Lung (tissue), 12 donors: ENCODE results near the gene PDIA3. TPM values are rescaled to one million over a fixed set of nuclear protein-coding genes. Genes with fewer than 3 reads are reported as not detected.

Experiments used
- ATAC-seq: fragments of 200-7000 bp; cut with Tn5 transposase; one replicate; pipeline ENCODE4 v1.9.1; 2020; ENCODE audit warnings: moderate number of reproducible peaks; ENCODE audit not compliant: insufficient read depth, low FRiP score
- DNase-seq, 3 donors: peaks; one replicate each; pipeline ENCODE4 v3.0.0-alpha.2; 2013 to 2017
- H3K27ac ChIP-seq, 2 donors: one replicate each; pipeline ENCODE4 v1.5.1; 2013; ENCODE audit warnings: mild to moderate bottlenecking in 2 of 2, moderate library complexity in 2 of 2, control low read depth in 1 of 2, inconsistent platforms in 1 of 2, low read depth in 1 of 2, low read length in 1 of 2
- H3K27me3 ChIP-seq, 3 donors: one replicate each; pipeline ENCODE4 v1.5.1; 2013; ENCODE audit warnings: low read length in 2 of 3; ENCODE audit not compliant: control insufficient read depth in 3 of 3, insufficient read depth in 3 of 3
- H3K36me3 ChIP-seq, 4 donors: one replicate each; pipeline ENCODE4 v1.5.1; 2013; ENCODE audit warnings: low read length in 4 of 4, mild to moderate bottlenecking in 1 of 4, moderate library complexity in 1 of 4; ENCODE audit not compliant: control insufficient read depth in 4 of 4, insufficient read depth in 4 of 4
- H3K4me1 ChIP-seq, 5 donors: one replicate each; pipeline ENCODE4 v1.5.1; 2013; ENCODE audit warnings: low read length in 5 of 5, mild to moderate bottlenecking in 2 of 5, moderate library complexity in 1 of 5; ENCODE audit not compliant: control insufficient read depth in 5 of 5, insufficient read depth in 5 of 5
- H3K4me3 ChIP-seq: one replicate; pipeline ENCODE4 v1.5.1; 2013; ENCODE audit warnings: mild to moderate bottlenecking, control low read depth, moderate library complexity
- H3K9ac ChIP-seq, 2 donors: one replicate each; pipeline ENCODE4 v1.5.1; 2013; ENCODE audit warnings: low read length in 2 of 2, control low read depth in 1 of 2; ENCODE audit not compliant: insufficient read depth in 1 of 2
- H3K9me3 ChIP-seq, 4 donors: one replicate each; pipeline ENCODE4 v1.5.1; 2013; ENCODE audit warnings: low read length in 3 of 4, mild to moderate bottlenecking in 1 of 4, moderate library complexity in 1 of 4; ENCODE audit not compliant: control insufficient read depth in 4 of 4, insufficient read depth in 3 of 4
- CTCF ChIP-seq: IDR thresholded peaks from 2 replicates; pipeline ENCODE4 v1.5.1; 2012; ENCODE audit warnings: mild to moderate bottlenecking; ENCODE audit errors: control extremely low read depth, extremely low read depth
- WGBS, 2 donors: extraction: QIAGEN DNeasy Blood & Tissue Kit; methylation state at CpG; one replicate each; pipeline ENCODE4 v1.1.7; 2013; 5-methylcytosine and 5-hydroxymethylcytosine counted together
- polyA plus RNA-seq, 2 donors: library from polyadenylated mRNA; stranded (reverse); fragments of 200-250 nt; gene quantifications; one replicate each; pipeline ENCODE4 v1.2.1, GENCODE V29; 2013
- total RNA-seq, 2 donors: library from RNA; depleted of rRNA in 1 of 2; stranded (reverse); fragments of >200 nt in 1 of 2; gene quantifications; one replicate each; pipeline ENCODE4 v1.2.1, GENCODE V29; 2014 to 2021
- donor health status: control.
- donor health status: control.
- donor health status: Bipolar disorder and iron deficiency.
- donor health status: healthy.
- donor health status: DM: yes; HTN: yes; CAD: no.

The PDIA3 gene
- total and polyA plus RNA-seq, 4 donors: 235 to 580 (median 385) TPM

DNA sequence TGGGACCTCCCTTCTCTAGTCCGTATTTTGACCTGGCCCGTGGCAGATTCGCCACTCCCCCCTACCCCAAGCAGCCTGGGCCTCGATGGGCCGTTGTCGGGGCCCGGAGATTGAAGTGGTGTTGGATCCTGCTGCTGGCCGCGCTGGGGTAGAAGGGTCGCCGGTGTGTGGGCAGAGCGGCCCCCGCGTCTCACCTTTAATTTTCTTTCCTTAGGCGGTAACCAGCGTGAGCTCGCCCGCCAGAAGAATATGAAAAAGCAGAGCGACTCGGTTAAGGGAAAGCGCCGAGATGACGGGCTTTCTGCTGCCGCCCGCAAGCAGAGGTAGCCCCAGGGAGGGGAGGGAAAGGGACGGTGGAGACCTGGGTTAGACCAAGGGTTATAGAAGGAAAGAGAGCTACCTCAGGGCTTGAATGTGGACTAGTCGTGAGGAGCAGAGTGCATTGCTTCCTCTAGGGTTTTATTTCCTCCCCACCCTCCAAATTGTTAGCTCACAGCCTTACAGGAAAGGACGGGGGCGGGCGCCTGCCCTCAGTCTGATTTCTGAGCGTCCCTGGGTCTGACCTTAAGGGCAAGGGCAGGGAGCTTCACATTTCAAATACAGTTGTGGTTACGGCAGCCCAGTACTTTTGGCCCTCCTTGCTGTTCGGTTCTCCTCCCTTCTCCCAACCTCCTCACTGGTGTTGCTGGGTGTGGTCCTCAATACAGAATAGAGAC lies 46.7 kb downstream of the PDIA3 start:
- peak; percentile 12 for ATAC-seq

GRCh38 chr15:43793647-43794046 lies 47.4 kb downstream of the PDIA3 start:
- TF ChIP-seq CTCF: no peak
- peak overlapping the region; percentile 96 to 99 for H3K9ac ChIP-seq
- peaks cover 0 to 33% (median 24%) of the 10 kb centered on the region in 4 donors for H3K36me3 ChIP-seq
- no peaks in the 10 kb centered on the region for H3K27me3 ChIP-seq
- no peak for ATAC-seq
- DNase-seq: no peak
- H3K4me3 ChIP-seq: peak overlapping the region; percentile 89
- WGBS, 2 donors: 74 to 79% methylated on average over 10 of the region's 10 CpGs
- peak overlapping the region; percentile 95 to 96 for H3K27ac ChIP-seq
- no peaks in the 10 kb centered on the region for H3K9me3 ChIP-seq
- peaks cover 3 to 21% (median 16%) of the 10 kb centered on the region in 5 donors for H3K4me1 ChIP-seq

More for the DNA sequence above, 46.7 kb downstream of the PDIA3 start:
- H3K9me3 ChIP-seq: no peaks in the 10 kb centered on the region
- H3K27ac ChIP-seq: peak overlapping the region; percentile 95 to 96
- peak in 2 of 3 donors; percentile 19 to 38 for DNase-seq
- no peaks in the 10 kb centered on the region for H3K27me3 ChIP-seq
- peaks cover 0 to 32% (median 24%) of the 10 kb centered on the region in 4 donors for H3K36me3 ChIP-seq
- H3K9ac ChIP-seq: peak overlapping the region; percentile 96 to 99
- peaks cover 3 to 21% (median 16%) of the 10 kb centered on the region in 5 donors for H3K4me1 ChIP-seq
- 2 to 4% methylated on average over 32 to 33 of the region's 33 CpGs for WGBS, 2 donors
- H3K4me3 ChIP-seq: peak overlapping the region; percentile 89
- no peak for TF ChIP-seq CTCF

GRCh38 chr15:43794269-43795037 lies 48.2 kb downstream of the PDIA3 start:
- peaks cover 0 to 38% (median 28%) of the 10 kb centered on the region in 4 donors for H3K36me3 ChIP-seq
- H3K9ac ChIP-seq: no peak overlapping the region
- ATAC-seq: no peak
- H3K9me3 ChIP-seq: no peaks in the 10 kb centered on the region
- no peak for TF ChIP-seq CTCF
- no peaks in the 10 kb centered on the region for H3K27me3 ChIP-seq
- peaks cover 3 to 27% (median 16%) of the 10 kb centered on the region in 5 donors for H3K4me1 ChIP-seq
- H3K4me3 ChIP-seq: no peak overlapping the region
- no peak for DNase-seq
- H3K27ac ChIP-seq: peak overlapping the region; percentile 25 to 61
- 71 to 78% methylated on average over 9 of the region's 9 CpGs for WGBS, 2 donors
